GM18861 (cell line): ENCODE measurements around the gene CIDEB.

ENCODE experiments used
- ATAC-seq: cut with Tn5 transposase; IDR thresholded peaks from one replicate; pipeline ENCODE4 v1.9.1; 2021; ENCODE audit not compliant: unreplicated experiment

CIDEB gene

DNA sequence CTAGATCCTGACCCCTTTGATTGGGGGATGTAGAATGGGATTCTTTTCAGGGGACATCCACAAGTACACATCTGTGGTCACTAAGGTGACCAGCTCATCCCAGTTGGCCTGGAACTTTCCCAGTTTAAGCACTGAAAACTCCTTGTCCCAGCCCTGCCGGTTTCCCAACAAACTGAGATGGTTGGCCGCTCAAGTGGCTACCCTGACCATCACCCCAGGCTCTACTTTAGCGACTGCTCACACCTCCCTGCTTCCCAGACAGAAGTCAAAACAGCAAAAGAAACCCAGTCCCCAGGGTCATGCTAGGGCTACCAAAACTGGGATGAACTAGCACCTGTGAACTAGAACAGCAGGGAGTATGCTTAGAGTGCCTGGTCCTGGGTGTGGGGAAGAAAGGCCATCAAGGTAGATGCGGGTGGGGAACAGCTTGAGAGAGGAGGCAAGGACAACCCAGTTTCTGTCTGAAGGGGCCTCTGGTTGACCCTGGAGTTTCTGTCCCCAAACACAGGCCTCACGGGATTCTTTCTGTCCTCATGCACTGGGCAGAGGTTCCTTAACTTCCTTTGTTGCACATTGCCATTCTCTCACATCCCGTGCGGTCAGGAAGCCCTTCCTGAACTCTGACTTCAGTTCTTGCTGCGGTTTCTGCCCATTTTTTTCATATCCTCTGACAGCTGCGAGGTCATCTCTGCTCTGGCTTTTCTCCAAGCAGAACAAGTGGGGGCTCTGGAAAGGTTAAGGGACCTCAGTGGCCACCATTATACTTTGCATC lies 5.1 kb upstream of the CIDEB start:
- no peak for ATAC-seq

- no peak for ATAC-seq
Measured at GRCh38 chr14:24311837-24312615, 4.2 kb upstream of the CIDEB start.

GRCh38 chr14:24310646-24311604 lies 3.1 kb upstream of the CIDEB start, which contains the start of gene LTB4R:
Gene LTB4R (plus strand): TSS chr14:24311502. CDS start chr14:24315652, 4,150 bp downstream.
- peak; percentile 59 for ATAC-seq

DNA sequence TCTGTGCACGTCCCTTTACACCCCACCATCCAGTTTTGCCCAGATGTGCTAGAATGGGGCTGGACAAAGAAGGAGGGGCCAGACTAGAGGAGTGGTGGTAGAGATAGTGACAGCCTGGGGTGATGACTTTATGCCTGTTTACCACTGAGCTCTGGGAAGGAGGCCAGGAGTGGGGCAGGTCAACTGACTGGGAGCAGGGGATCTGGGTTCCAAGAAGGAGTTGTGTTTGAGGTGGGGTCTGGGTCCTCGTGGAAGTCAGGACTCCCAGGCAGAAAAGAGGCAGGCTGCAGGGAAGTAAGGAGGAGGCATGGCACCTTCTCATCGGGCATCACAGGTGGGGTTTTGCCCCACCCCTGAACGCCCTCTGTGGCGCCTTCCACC lies 2.5 kb upstream of the CIDEB start:
- ATAC-seq = no peak

- no peak for ATAC-seq
Measured at GRCh38 chr14:24309538-24310264, 1.9 kb upstream of the CIDEB start, which contains the start of gene LTB4R2. Gene LTB4R2 (plus strand): TSS chr14:24310140. CDS start chr14:24310665, 525 bp downstream.

- no peak for ATAC-seq
Measured at GRCh38 chr14:24308342-24309124, 756 bp upstream of the CIDEB start.

DNA sequence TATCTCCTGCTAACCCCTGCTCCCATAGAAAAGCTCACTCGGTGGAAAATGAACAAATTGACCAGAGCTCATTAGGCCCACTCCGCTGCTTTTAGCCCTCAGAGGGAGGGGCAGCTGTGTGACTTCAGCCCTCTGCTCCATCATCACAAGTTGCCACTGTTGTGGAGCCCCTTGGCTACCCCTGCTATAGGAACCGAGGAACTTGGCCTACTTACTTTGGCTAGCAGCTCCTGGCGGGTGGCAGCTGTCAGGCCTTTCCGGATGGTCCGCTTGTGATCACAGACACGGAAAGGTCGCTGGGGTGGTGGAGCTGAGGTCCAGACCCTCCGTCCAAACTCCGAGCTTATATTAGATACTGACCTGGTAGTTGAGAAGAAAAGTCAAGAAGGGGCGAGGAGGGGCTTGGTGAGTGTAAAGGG lies 612 bp downstream of the CIDEB start:
- no peak for ATAC-seq

DNA sequence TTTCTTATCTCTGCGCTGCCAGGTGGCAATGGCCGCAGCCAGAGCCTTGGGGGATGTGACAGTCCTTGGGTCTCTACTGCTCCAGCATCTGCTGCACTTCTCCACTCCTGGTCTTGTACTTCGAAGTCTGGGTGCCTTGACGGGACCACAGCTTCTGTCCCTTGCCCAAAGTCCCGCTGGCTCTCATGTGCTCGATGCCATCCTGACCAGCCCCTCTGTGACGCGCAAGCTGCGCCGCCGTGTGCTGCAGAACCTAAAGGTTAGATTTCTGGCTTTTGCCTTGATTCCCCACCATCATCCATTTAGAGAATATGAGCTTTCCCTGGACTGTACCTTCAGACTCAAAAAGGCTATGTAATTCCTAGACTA lies 3.8 kb downstream of the CIDEB start:
- ATAC-seq = no peak

DNA sequence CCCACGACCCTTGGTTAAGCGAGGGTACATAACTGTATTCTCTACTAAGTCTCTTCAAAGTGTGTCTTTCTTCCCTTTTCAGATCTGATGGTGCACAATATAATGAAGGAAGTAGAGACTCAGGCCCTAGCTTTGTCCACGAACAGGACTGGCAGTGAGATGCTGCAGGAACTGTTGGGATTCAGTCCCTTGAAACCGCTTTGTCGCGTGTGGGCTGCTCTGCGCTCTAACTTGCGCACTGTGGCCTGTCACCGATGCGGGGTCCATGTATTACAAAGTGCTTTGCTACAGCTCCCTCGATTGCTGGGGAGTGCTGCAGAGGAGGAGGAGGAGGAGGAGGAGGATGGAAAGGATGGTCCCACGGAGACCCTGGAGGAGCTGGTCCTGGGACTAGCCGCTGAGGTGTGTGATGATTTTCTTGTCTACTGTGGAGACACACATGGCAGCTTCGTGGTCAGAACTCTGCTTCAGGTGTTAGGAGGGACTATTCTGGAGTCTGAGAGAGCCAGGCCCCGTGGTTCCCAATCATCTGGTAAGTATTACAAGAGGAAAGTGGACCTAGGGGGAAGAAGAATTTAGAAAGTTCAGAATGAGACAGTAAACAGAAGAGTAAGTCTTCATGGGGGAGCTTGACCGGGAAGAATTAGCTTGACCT lies 7.3 kb downstream of the CIDEB start:
- ATAC-seq = no peak

- peak; percentile 55 for ATAC-seq
Measured at GRCh38 chr14:24299255-24300191, 8.3 kb downstream of the CIDEB start, which contains the start of the genes DHRS1 and NOP9. Gene DHRS1 (minus strand): TSS chr14:24299780. CDS start chr14:24299106, 674 bp downstream. Gene NOP9 (plus strand): TSS chr14:24299850. CDS start chr14:24299955, 105 bp downstream.

GRCh38 chr14:24298892-24299254 lies 8.9 kb downstream of the CIDEB start:
- no peak for ATAC-seq

GRCh38 chr14:24297190-24297964 lies 10.4 kb downstream of the CIDEB start:
- ATAC-seq = peak; percentile 15

DNA sequence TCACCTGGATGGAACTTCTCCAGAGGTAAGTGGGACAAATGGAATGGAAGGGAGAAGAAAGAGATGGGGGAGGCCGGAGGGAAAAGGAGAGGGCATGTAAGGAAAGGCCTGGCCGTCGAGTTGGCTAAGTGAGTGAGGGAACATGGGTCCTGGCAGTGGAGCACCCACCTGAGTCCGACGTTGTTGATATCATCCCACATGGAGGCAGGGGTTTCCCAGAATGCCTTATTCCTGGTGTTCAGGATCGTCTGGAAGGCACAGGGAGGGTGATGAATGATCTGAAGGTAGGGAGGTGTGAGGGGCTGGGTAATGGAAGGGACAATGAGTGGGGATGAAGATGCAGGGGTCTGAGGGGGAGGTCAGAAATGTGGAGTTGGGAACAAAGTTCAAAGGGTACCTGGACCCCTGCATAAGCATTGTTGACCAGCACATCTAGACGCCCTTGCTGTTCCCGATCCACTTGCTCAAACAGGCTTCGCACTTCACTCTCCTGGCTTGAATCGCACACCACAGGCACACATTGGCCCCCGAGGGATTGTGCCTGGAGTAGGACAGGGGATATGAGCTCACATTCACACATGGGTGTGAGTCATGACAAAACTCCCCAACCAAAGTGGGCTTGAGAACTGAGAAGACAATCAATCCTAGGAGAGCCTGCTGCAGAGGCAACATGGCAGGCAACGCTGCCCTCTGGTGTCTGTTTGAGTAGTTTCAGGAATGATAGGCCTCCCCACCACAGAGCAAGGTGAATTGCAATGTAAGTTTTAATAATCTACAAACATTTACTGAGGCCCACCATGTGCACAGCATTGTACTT lies 11.2 kb downstream of the CIDEB start:
- ATAC-seq = peak; percentile 60

GRCh38 chr14:24293525-24293924 lies 14.3 kb downstream of the CIDEB start:
- no peak for ATAC-seq

- ATAC-seq = no peak
Measured at GRCh38 chr14:24292118-24292807, 15.5 kb downstream of the CIDEB start.
